ENCODE measurements around the gene NUP50.
A peak's percentile ranks its signal among the peaks of the same experiment; 100 is the strongest.
"Not testable (repeated sequence)": the region's sequence is repeated elsewhere in the genome, so short reads cannot be mapped to it uniquely, and the experiment has no call there.

Gene NUP50

GRCh38 chr22:45159652-45160462 lies 3.9 kb upstream of the NUP50 start:
- no peak for DNase-seq

- DNase-seq = no peak
These were observed 1.2 kb upstream of the NUP50 start for GRCh38 chr22:45162531-45162930.

GRCh38 chr22:45163099-45163450 lies 650 bp upstream of the NUP50 start:
- peak in 1 of 2 donors; percentile 36 for DNase-seq

GRCh38 chr22:45164270-45165088 lies 754 bp downstream of the NUP50 start:
- no peak for DNase-seq

- peak in 1 of 2 donors; percentile 61 for DNase-seq
These were observed 3.2 kb downstream of the NUP50 start for GRCh38 chr22:45166932-45167331.

GRCh38 chr22:45169591-45170466 lies 6.1 kb downstream of the NUP50 start:
- DNase-seq = no peak

- no peak for DNase-seq
These were observed 8.1 kb downstream of the NUP50 start for GRCh38 chr22:45171830-45172229.

- no peak for DNase-seq
These were observed 9.3 kb downstream of the NUP50 start for GRCh38 chr22:45172881-45173585.

- DNase-seq = no peak
These were observed 15.7 kb downstream of the NUP50 start for GRCh38 chr22:45179276-45180049.

- DNase-seq = no peak
These were observed 16.5 kb downstream of the NUP50 start for GRCh38 chr22:45180146-45180679.

- no peak for DNase-seq
These were observed 17.5 kb downstream of the NUP50 start for GRCh38 chr22:45181240-45181639.

- DNase-seq = no peak
These were observed 18.0 kb downstream of the NUP50 start for GRCh38 chr22:45181766-45182165.

GRCh38 chr22:45183974-45184373 lies 20.2 kb downstream of the NUP50 start:
- no peak for DNase-seq

GRCh38 chr22:45185718-45186514 lies 22.2 kb downstream of the NUP50 start:
- peak; percentile 36 to 43 for DNase-seq

GRCh38 chr22:45187891-45188290 lies 24.2 kb downstream of the NUP50 start:
- no peak for DNase-seq

- DNase-seq = no peak
These were observed 25.1 kb downstream of the NUP50 start for GRCh38 chr22:45188779-45189178.

GRCh38 chr22:45190202-45190872 lies 26.6 kb downstream of the NUP50 start:
- no peak for DNase-seq

GRCh38 chr22:45191746-45192145 lies 28.0 kb downstream of the NUP50 start:
- DNase-seq = not testable (repeated sequence)

GRCh38 chr22:45192701-45193187 lies 29.0 kb downstream of the NUP50 start:
- DNase-seq = no peak

All from inflammatory macrophage (primary cell).